DMS79 treated with DMSO at 0.1 percent for 48 hours (cell line): ENCODE data around the gene TSEN54.

Experiments used
- DNase-seq: peaks from one replicate; lab custom pipeline; 2025; lab: John Stamatoyannopoulos, UW

The TSEN54 gene

GRCh38 chr17:75542728-75543336 lies 26.5 kb downstream of the TSEN54 start:
- no peak for DNase-seq

- no peak for DNase-seq
Observed at GRCh38 chr17:75544250-75544649, 27.9 kb downstream of the TSEN54 start.

- no peak for DNase-seq
Observed at GRCh38 chr17:75546181-75546580, 29.9 kb downstream of the TSEN54 start.

- DNase-seq = no peak
Observed at GRCh38 chr17:75547091-75547490, 30.8 kb downstream of the TSEN54 start.

GRCh38 chr17:75548813-75549212 lies 32.5 kb downstream of the TSEN54 start:
- no peak for DNase-seq

GRCh38 chr17:75549246-75550138 lies 33.2 kb downstream of the TSEN54 start:
- DNase-seq = peak; percentile 78

GRCh38 chr17:75550139-75550465 lies 33.8 kb downstream of the TSEN54 start:
- DNase-seq = no peak

GRCh38 chr17:75551266-75551665 lies 34.9 kb downstream of the TSEN54 start:
- DNase-seq = no peak

- no peak for DNase-seq
Observed at GRCh38 chr17:75552425-75553294, 36.3 kb downstream of the TSEN54 start.

- no peak for DNase-seq
Observed at GRCh38 chr17:75553295-75554110, 37.2 kb downstream of the TSEN54 start.

- DNase-seq = no peak
Observed at GRCh38 chr17:75555679-75556153, 39.4 kb downstream of the TSEN54 start.

GRCh38 chr17:75557075-75557851 lies 40.9 kb downstream of the TSEN54 start:
- DNase-seq = no peak

GRCh38 chr17:75557852-75558665 lies 41.7 kb downstream of the TSEN54 start:
- no peak for DNase-seq

- no peak for DNase-seq
Observed at GRCh38 chr17:75558666-75559530, 42.6 kb downstream of the TSEN54 start.

- no peak for DNase-seq
Observed at GRCh38 chr17:75559958-75560533, 43.7 kb downstream of the TSEN54 start.

GRCh38 chr17:75561927-75562603 lies 45.7 kb downstream of the TSEN54 start:
- no peak for DNase-seq

- no peak for DNase-seq
Observed at GRCh38 chr17:75563063-75563758, 46.9 kb downstream of the TSEN54 start.
